Measurements from ENCODE around the gene ZNF777.

DNA sequence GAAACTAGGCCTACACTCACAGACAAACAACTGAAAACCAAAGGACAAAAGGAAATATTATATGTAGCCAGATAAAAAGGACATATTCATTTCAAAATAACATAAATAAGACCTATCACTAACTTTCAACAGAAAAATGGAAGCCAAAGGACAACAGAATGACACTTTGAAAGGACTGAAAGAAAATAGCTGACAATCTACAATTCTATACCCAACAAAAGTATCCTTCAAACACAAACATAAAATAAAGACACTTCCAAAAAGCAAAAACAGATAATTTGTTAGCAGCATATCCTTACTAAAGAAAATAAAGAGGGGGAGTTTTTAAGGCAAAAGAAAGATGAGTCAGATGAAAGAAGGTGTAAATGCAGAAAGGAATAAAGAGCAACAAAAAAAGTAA, 44.7 kb upstream of the ZNF777 start:
- TF ChIP-seq, protein P1, sequence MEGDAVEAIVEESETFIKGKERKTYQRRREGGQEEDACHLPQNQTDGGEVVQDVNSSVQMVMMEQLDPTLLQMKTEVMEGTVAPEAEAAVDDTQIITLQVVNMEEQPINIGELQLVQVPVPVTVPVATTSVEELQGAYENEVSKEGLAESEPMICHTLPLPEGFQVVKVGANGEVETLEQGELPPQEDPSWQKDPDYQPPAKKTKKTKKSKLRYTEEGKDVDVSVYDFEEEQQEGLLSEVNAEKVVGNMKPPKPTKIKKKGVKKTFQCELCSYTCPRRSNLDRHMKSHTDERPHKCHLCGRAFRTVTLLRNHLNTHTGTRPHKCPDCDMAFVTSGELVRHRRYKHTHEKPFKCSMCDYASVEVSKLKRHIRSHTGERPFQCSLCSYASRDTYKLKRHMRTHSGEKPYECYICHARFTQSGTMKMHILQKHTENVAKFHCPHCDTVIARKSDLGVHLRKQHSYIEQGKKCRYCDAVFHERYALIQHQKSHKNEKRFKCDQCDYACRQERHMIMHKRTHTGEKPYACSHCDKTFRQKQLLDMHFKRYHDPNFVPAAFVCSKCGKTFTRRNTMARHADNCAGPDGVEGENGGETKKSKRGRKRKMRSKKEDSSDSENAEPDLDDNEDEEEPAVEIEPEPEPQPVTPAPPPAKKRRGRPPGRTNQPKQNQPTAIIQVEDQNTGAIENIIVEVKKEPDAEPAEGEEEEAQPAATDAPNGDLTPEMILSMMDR (IDR thresholded peaks at IDR 0.05; ENCODE audit: poor library complexity, severe bottlenecking), result no peak
- TF ChIP-seq TAF1 (IDR thresholded peaks at IDR 0.05; ENCODE audit: low read depth) (no peak), RAD21 (conservative IDR thresholded peaks at IDR 0.05) (no peak), SMC3 (conservative IDR thresholded peaks at IDR 0.05; ENCODE audit: poor library complexity) (no peak), POLR2AphosphoS5 (IDR thresholded peaks at IDR 0.05) (no peak), EP300 (conservative IDR thresholded peaks at IDR 0.05; ENCODE audit: poor library complexity, severe bottlenecking) (no peak), EZH2 (IDR thresholded peaks at IDR 0.05; ENCODE audit: borderline replicate concordance, insufficient read depth, low read length, poor library complexity, severe bottlenecking) (no peak), MXI1 (conservative IDR thresholded peaks at IDR 0.05; ENCODE audit: poor library complexity, severe bottlenecking) (no peak)
- TF ChIP-seq, protein P2, sequence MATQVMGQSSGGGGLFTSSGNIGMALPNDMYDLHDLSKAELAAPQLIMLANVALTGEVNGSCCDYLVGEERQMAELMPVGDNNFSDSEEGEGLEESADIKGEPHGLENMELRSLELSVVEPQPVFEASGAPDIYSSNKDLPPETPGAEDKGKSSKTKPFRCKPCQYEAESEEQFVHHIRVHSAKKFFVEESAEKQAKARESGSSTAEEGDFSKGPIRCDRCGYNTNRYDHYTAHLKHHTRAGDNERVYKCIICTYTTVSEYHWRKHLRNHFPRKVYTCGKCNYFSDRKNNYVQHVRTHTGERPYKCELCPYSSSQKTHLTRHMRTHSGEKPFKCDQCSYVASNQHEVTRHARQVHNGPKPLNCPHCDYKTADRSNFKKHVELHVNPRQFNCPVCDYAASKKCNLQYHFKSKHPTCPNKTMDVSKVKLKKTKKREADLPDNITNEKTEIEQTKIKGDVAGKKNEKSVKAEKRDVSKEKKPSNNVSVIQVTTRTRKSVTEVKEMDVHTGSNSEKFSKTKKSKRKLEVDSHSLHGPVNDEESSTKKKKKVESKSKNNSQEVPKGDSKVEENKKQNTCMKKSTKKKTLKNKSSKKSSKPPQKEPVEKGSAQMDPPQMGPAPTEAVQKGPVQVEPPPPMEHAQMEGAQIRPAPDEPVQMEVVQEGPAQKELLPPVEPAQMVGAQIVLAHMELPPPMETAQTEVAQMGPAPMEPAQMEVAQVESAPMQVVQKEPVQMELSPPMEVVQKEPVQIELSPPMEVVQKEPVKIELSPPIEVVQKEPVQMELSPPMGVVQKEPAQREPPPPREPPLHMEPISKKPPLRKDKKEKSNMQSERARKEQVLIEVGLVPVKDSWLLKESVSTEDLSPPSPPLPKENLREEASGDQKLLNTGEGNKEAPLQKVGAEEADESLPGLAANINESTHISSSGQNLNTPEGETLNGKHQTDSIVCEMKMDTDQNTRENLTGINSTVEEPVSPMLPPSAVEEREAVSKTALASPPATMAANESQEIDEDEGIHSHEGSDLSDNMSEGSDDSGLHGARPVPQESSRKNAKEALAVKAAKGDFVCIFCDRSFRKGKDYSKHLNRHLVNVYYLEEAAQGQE (IDR thresholded peaks at IDR 0.05; ENCODE audit: borderline replicate concordance), result no peak
